ENCODE results near the gene CZIB.

- TF ChIP-seq CBX5 (CRISPR knock-in tag; IDR thresholded peaks at IDR 0.05; ENCODE audit: borderline replicate concordance) (no peak), ESRRA (CRISPR knock-in tag; IDR thresholded peaks at IDR 0.05; ENCODE audit: low read depth) (no peak), KDM2A (CRISPR knock-in tag; IDR thresholded peaks at IDR 0.05; ENCODE audit: borderline replicate concordance, low read depth) (no peak), TEAD2 (CRISPR knock-in tag; IDR thresholded peaks at IDR 0.05) (no peak), KAT2B (IDR thresholded peaks at IDR 0.05; ENCODE audit: borderline replicate concordance, low read depth, low read length) (no peak), TFDP1 (CRISPR knock-in tag; IDR thresholded peaks at IDR 0.05; ENCODE audit: borderline replicate concordance) (no peak), BHLHE40 (IDR thresholded peaks at IDR 0.05; ENCODE audit: low read length) (no peak), JUND (CRISPR knock-in tag; IDR thresholded peaks at IDR 0.05) (no peak), PBX3 (CRISPR knock-in tag; IDR thresholded peaks at IDR 0.05; ENCODE audit: borderline replicate concordance) (no peak)
Measured at GRCh38 chr1:53198241-53198651, 22.2 kb downstream of the CZIB start.

All from HepG2 (cell line).